HEK293 (cell line): ENCODE data around the gene ALDH3A1.

Experiments used
- ZNF239 ChIP-seq: fragments of 450-650 bp; formaldehyde crosslinking; IDR thresholded peaks from 2 replicates; pipeline ENCODE4 v1.5.1; 2016; ENCODE audit warnings: missing biosample characterization, missing genetic modification characterization
- ZNF292 ChIP-seq: fragments of 450-650 bp; formaldehyde crosslinking; IDR thresholded peaks from 2 replicates; pipeline ENCODE4 v1.5.1; 2016; ENCODE audit warnings: low read depth, missing biosample characterization, missing genetic modification characterization, borderline replicate concordance
- TF ChIP-seq, protein P1 (sequence below): fragments of 450-650 bp; formaldehyde crosslinking; IDR thresholded peaks from 2 replicates; pipeline ENCODE4 v1.5.1; 2016; ENCODE audit warnings: missing biosample characterization, missing genetic modification characterization

DNA sequence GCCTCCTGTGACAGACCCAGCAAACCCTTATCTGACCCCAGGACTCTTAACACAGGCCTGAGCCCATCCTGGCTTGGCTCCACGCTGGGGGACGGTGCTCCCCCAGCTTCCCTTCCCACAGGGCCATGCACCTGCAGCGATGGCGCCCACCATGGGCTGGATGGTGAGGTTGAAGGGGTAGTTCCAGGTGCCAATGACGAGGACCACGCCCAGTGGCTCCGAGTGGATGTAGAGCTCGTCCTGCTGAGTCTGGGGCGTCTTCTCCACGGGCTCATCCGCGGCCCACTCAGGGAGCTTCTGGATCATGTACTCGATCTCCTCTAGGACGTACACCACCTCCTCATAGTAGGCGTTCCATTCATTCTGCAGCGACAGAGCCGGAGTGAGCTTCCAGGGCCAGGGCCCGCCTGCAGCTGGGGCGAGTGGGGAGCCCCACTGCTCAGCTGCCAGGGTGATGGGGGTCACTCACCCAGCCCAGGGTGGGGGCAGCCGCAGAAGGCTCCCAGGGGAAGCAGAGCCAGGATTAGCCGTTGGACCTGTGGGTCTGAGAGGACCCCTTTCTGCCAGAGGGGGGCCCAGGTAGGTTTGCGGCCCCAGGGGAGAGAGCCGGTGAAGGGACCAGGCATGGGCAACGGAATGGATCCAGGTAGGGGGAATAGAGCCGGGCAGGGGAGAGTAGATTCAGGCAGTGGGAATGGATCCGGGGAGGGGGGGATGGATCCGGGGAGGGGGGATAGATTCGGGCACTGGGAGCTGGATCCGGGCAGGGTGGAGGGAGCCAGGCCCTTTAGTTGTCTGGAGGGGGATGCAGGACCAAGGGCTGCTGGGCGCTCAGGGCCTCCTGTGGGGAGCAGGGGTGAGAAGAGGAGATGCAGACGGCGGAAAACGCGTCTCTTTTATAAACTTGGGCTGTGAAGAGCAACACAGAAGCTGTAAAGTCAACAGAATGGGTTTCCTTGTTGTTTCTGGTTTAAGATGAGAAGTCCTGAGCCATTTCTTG lies 4.7 kb downstream of the ALDH3A1 start:
- TF ChIP-seq, protein P1, sequence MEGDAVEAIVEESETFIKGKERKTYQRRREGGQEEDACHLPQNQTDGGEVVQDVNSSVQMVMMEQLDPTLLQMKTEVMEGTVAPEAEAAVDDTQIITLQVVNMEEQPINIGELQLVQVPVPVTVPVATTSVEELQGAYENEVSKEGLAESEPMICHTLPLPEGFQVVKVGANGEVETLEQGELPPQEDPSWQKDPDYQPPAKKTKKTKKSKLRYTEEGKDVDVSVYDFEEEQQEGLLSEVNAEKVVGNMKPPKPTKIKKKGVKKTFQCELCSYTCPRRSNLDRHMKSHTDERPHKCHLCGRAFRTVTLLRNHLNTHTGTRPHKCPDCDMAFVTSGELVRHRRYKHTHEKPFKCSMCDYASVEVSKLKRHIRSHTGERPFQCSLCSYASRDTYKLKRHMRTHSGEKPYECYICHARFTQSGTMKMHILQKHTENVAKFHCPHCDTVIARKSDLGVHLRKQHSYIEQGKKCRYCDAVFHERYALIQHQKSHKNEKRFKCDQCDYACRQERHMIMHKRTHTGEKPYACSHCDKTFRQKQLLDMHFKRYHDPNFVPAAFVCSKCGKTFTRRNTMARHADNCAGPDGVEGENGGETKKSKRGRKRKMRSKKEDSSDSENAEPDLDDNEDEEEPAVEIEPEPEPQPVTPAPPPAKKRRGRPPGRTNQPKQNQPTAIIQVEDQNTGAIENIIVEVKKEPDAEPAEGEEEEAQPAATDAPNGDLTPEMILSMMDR (tag by site-specific recombination) = no peak
- TF ChIP-seq ZNF292 (tag by site-specific recombination) (no peak), ZNF239 (tag by site-specific recombination) (no peak)
